Ectodermal cell (in vitro differentiated cells): ENCODE measurements around the gene GRM7.

Source experiments
- H3K27ac ChIP-seq: 2 replicates; pipeline ENCODE4 v1.7.0; 2013; ENCODE audit warnings: mild to moderate bottlenecking, low read depth, low read length; ENCODE audit not compliant: insufficient read depth, poor library complexity, severe bottlenecking
- H3K27me3 ChIP-seq: 2 replicates; pipeline ENCODE4 v1.7.0; 2013; ENCODE audit warnings: mild to moderate bottlenecking, low read length; ENCODE audit not compliant: insufficient read depth, control insufficient read depth, poor library complexity, severe bottlenecking
- H3K36me3 ChIP-seq: one replicate; pipeline ENCODE4 v1.7.0; 2013; ENCODE audit warnings: low read length; ENCODE audit not compliant: control insufficient read depth, insufficient read depth
- H3K4me1 ChIP-seq: one replicate; pipeline ENCODE4 v1.7.0; 2013; ENCODE audit warnings: low read length; ENCODE audit not compliant: control insufficient read depth, insufficient read depth
- H3K4me3 ChIP-seq: 2 replicates; pipeline ENCODE4 v1.7.0; 2013; ENCODE audit warnings: low read depth, low read length, control low read depth; ENCODE audit not compliant: insufficient read depth
- H3K9me3 ChIP-seq: 2 replicates; pipeline ENCODE4 v1.7.0; 2013; ENCODE audit warnings: mild to moderate bottlenecking, low read length, moderate library complexity; ENCODE audit not compliant: control insufficient read depth
- WGBS, 2 experiments: methylation state at CpG; one replicate each; pipeline ENCODE4 v1.1.7; 2013; ENCODE audit warnings: missing lambda C conversion rate in 2 of 2; 5-methylcytosine and 5-hydroxymethylcytosine counted together

The GRM7 gene

GRCh38 chr3:6862041-6862879 lies 1.3 kb downstream of the GRM7 start:
- 2% methylated on average over 44 to 45 of the region's 45 CpGs for whole genome bisulfite sequencing, 2 experiments
- Histone ChIP-seq H3K27me3 (peaks cover 83% of the 10 kb centered on the region), H3K9me3 (no peaks in the 10 kb centered on the region)

DNA sequence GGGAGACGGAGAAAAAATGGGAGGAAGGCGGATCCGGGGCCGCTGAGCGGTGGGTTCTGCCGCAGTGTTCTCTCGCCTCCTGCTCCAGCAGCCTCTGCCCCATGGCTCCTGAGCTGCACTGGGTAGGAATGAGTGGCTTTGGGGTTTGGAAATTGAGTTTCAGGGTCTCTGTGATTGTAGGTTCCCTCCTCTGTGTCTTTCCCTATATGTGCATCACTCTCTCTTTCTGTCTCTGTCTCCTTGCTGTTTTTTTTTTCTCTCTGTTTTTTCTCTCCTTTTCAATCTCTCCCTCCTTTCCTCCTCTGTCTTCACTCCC lies 1.9 kb downstream of the GRM7 start:
- WGBS, 2 experiments, result 1 to 2% methylated on average over 7 of the region's 7 CpGs
- H3K4me3 ChIP-seq, result peak overlapping the region; percentile 32
- no peaks in the 10 kb centered on the region for H3K36me3 ChIP-seq
- no peak overlapping the region for H3K27ac ChIP-seq
- H3K4me1 ChIP-seq, result peaks cover 9% of the 10 kb centered on the region
- peaks cover 79% of the 10 kb centered on the region for H3K27me3 ChIP-seq
- no peaks in the 10 kb centered on the region for H3K9me3 ChIP-seq

More at GRCh38 chr3:6862041-6862879, 1.3 kb downstream of the GRM7 start:
- Histone ChIP-seq H3K4me3 (peak overlapping the region; percentile 45), H3K36me3 (no peaks in the 10 kb centered on the region), H3K27ac (no peak overlapping the region), H3K4me1 (peaks cover 9% of the 10 kb centered on the region)

- Histone ChIP-seq H3K27ac (no peak overlapping the region), H3K4me1 (peaks cover 3% of the 10 kb centered on the region), H3K27me3 (peaks cover 35% of the 10 kb centered on the region), H3K4me3 (no peak overlapping the region), H3K36me3 (no peaks in the 10 kb centered on the region), H3K9me3 (no peaks in the 10 kb centered on the region)
- 87 to 92% methylated on average over 3 of the region's 3 CpGs for WGBS, 2 experiments
These were observed 6.4 kb downstream of the GRM7 start for GRCh38 chr3:6867269-6867668.

- Histone ChIP-seq H3K27ac (no peak overlapping the region), H3K4me1 (no peaks in the 10 kb centered on the region), H3K27me3 (no peaks in the 10 kb centered on the region), H3K36me3 (no peaks in the 10 kb centered on the region), H3K9me3 (no peaks in the 10 kb centered on the region), H3K4me3 (no peak overlapping the region)
These were observed 17.8 kb downstream of the GRM7 start for GRCh38 chr3:6878731-6879130.

GRCh38 chr3:6912240-6912639 lies 51.3 kb downstream of the GRM7 start:
- Histone ChIP-seq H3K36me3 (no peaks in the 10 kb centered on the region), H3K4me1 (no peaks in the 10 kb centered on the region), H3K27ac (no peak overlapping the region), H3K9me3 (no peaks in the 10 kb centered on the region), H3K27me3 (no peaks in the 10 kb centered on the region), H3K4me3 (no peak overlapping the region)
- 78 to 88% methylated on average over 1 to 3 of the region's 3 CpGs for WGBS, 2 experiments

DNA sequence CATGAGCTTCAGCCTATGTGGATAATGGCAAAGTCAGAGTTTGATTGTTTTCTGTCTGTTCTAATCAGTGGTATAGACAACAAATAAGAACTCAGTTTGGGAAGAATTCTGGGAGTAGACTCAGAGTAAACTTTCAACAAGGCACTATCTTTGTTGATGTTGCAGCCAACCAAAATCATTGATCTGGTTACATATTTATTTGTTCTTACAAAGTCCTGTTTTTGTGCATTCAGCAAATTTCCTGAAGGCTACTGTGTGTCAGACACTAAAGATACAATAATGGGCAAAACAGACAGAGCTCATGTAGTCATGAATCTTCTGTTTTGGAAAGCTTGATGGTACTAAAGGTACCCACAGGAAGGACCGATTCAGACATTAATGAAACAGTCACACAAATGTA lies 55.0 kb downstream of the GRM7 start:
- Histone ChIP-seq H3K9me3 (no peaks in the 10 kb centered on the region), H3K36me3 (no peaks in the 10 kb centered on the region), H3K4me3 (no peak overlapping the region), H3K4me1 (no peaks in the 10 kb centered on the region), H3K27me3 (no peaks in the 10 kb centered on the region), H3K27ac (no peak overlapping the region)
- WGBS, 2 experiments, result 60% methylated on average over 1 of the region's 1 CpG; no CpG with 5 or more reads in 1 of the 2 experiments

DNA sequence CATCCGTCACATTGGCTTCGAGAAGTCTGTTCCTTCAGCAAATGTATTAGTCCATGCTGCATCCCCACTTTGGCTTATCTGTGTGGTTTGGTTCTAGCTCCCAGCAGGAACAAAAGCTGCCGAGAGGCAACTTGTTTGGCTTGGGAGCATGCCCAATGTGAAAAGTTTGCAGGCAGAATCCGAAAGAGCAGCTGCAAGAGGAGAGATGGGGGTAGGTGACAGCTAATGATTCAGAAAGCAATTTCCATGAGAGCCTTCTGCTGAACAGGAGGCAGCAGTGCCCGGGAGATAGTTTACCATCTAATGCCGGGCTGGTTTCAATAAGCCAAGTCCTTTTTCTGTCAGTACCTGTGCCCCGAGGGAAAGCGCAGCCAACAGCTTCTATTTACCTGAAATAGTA lies 60.2 kb downstream of the GRM7 start:
- no peaks in the 10 kb centered on the region for H3K36me3 ChIP-seq
- no peaks in the 10 kb centered on the region for H3K4me1 ChIP-seq
- no peak overlapping the region for H3K27ac ChIP-seq
- H3K9me3 ChIP-seq, result no peaks in the 10 kb centered on the region
- H3K4me3 ChIP-seq, result no peak overlapping the region
- H3K27me3 ChIP-seq, result no peaks in the 10 kb centered on the region
- WGBS, 2 experiments, result 86 to 91% methylated on average over 8 of the region's 8 CpGs

GRCh38 chr3:6921876-6922275 lies 61.0 kb downstream of the GRM7 start:
- Histone ChIP-seq H3K4me1 (no peaks in the 10 kb centered on the region), H3K4me3 (no peak overlapping the region), H3K27me3 (no peaks in the 10 kb centered on the region), H3K36me3 (no peaks in the 10 kb centered on the region), H3K9me3 (no peaks in the 10 kb centered on the region), H3K27ac (no peak overlapping the region)
- 87 to 88% methylated on average over 8 of the region's 8 CpGs for WGBS, 2 experiments

GRCh38 chr3:6928064-6928463 lies 67.1 kb downstream of the GRM7 start:
- no peak overlapping the region for H3K27ac ChIP-seq
- H3K9me3 ChIP-seq, result no peaks in the 10 kb centered on the region
- 90 to 95% methylated on average over 2 of the region's 2 CpGs for WGBS, 2 experiments

DNA sequence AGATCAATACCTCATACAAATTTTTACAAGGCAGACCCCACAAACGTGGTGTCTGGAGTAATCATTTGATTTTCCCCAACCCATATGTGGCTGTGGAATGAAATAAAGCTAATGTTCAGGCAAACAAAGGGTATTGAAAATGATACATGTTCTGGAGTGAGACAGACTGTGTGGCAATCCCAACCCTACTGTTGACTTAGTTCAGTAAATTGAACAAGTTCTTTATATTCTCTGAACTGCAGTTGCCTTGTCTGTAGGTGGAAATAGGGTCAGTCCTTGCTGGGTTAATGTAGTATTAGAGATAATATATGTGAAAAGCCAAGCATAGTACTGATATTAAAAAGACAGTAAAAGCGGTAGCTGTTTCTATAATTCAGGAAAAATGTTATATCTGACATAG lies 69.0 kb downstream of the GRM7 start:
- WGBS, 2 experiments, result 62 to 65% methylated on average over 2 of the region's 2 CpGs
- H3K4me1 ChIP-seq, result no peaks in the 10 kb centered on the region
- no peak overlapping the region for H3K4me3 ChIP-seq
- no peak overlapping the region for H3K27ac ChIP-seq
- H3K9me3 ChIP-seq, result no peaks in the 10 kb centered on the region
- no peaks in the 10 kb centered on the region for H3K36me3 ChIP-seq
- H3K27me3 ChIP-seq, result no peaks in the 10 kb centered on the region

More at GRCh38 chr3:6928064-6928463, 67.1 kb downstream of the GRM7 start:
- Histone ChIP-seq H3K36me3 (no peaks in the 10 kb centered on the region), H3K27me3 (no peaks in the 10 kb centered on the region), H3K4me1 (no peaks in the 10 kb centered on the region), H3K4me3 (no peak overlapping the region)
